NCI-H1694 treated with DMSO at 0.1 percent for 48 hours (cell line): ENCODE data around the gene SLC35E3.

Experiments used
- DNase-seq: peaks from one replicate; lab custom pipeline; 2025; lab: John Stamatoyannopoulos, UW

Gene SLC35E3

GRCh38 chr12:68745904-68746571 lies at the start of gene SLC35E3:
SLC35E3 (plus strand) TSS chr12:68746176; CDS start chr12:68746378, 202 bp downstream.
- DNase-seq: peak; percentile 76

- DNase-seq: no peak
Observed at GRCh38 chr12:68699486-68699885, 46.5 kb upstream of the SLC35E3 start.

- DNase-seq: no peak
Observed at GRCh38 chr12:68727776-68728175, 18.2 kb upstream of the SLC35E3 start.

- no peak for DNase-seq
Observed at GRCh38 chr12:68733661-68734071, 12.3 kb upstream of the SLC35E3 start.

GRCh38 chr12:68739891-68740290 lies 6.1 kb upstream of the SLC35E3 start:
- no peak for DNase-seq

- no peak for DNase-seq
Observed at GRCh38 chr12:68743356-68743755, 2.6 kb upstream of the SLC35E3 start.

GRCh38 chr12:68745376-68745903 lies 536 bp upstream of the SLC35E3 start:
- peak; percentile 30 for DNase-seq

- DNase-seq: peak; percentile 8
Observed at GRCh38 chr12:68746572-68747180, 700 bp downstream of the SLC35E3 start.

GRCh38 chr12:68749443-68749842 lies 3.5 kb downstream of the SLC35E3 start:
- DNase-seq: no peak

- DNase-seq: no peak
Observed at GRCh38 chr12:68749861-68750260, 3.9 kb downstream of the SLC35E3 start.

GRCh38 chr12:68750506-68750905 lies 4.5 kb downstream of the SLC35E3 start:
- no peak for DNase-seq

- no peak for DNase-seq
Observed at GRCh38 chr12:68755536-68756243, 9.7 kb downstream of the SLC35E3 start.

- no peak for DNase-seq
Observed at GRCh38 chr12:68759852-68760251, 13.9 kb downstream of the SLC35E3 start.

GRCh38 chr12:68760806-68761441 lies 14.9 kb downstream of the SLC35E3 start:
- no peak for DNase-seq

GRCh38 chr12:68761442-68761812 lies 15.5 kb downstream of the SLC35E3 start:
- no peak for DNase-seq

- no peak for DNase-seq
Observed at GRCh38 chr12:68761901-68762630, 16.1 kb downstream of the SLC35E3 start.

- no peak for DNase-seq
Observed at GRCh38 chr12:68762691-68763090, 16.7 kb downstream of the SLC35E3 start.

GRCh38 chr12:68765696-68766095 lies 19.7 kb downstream of the SLC35E3 start:
- no peak for DNase-seq

- DNase-seq: no peak
Observed at GRCh38 chr12:68766646-68767045, 20.7 kb downstream of the SLC35E3 start.

GRCh38 chr12:68767191-68767590 lies 21.2 kb downstream of the SLC35E3 start:
- no peak for DNase-seq

GRCh38 chr12:68768431-68768939 lies 22.5 kb downstream of the SLC35E3 start:
- no peak for DNase-seq

- no peak for DNase-seq
Observed at GRCh38 chr12:68769941-68770340, 24.0 kb downstream of the SLC35E3 start.
